ENCODE results near the gene PAX2. TPM values are rescaled to one million over a fixed set of nuclear protein-coding genes. Genes with fewer than 3 reads are reported as not detected.

PAX2 gene
- total RNA-seq, 2 experiments from 2014 or later, result not detected

DNA sequence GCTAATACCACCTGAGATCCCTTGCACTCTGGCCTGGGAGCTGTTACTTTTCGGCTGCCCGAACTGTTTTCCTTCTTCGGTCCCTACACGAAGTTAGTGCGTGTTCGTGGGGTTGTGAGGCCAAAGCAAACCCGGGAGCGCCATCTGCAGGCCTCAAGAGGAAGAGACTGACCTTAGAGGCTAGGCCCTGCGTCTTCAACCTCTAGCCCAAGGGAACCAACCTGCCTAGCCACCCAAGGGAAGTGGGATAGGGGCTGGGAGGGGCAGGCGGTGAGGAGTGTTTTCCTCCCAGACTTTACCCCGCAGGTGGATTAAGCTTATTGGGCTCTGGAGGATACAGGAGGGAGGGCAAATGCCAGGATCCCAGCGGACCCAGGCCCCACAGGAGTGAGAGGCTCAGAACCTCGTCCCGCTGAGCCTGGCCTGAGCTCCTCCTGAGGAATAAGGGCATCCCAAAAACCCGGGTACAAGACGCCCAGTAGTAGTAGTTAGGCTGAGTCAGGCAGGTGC, 1.7 kb upstream of the PAX2 start:
- Mint-ChIP-seq H3K4me1 (ENCODE audit: low read depth) (peaks cover 40% of the 10 kb centered on the region), H3K27ac (no peak overlapping the region), H3K36me3 (ENCODE audit: low read depth) (no peaks in the 10 kb centered on the region), H3K9me3 (no peaks in the 10 kb centered on the region), H3K27me3 (ENCODE audit: low read depth) (peaks cover 83% of the 10 kb centered on the region), H3K4me3 (no peak overlapping the region)
- CTCF ChIA-PET, result interaction anchor here (0.6 to 4.8 kb wide), 42 partner anchors 8 to 271 kb away, joined by 3 to 46 read pairs (median 4); no protein-coding TSS in a partner anchor
- DNase-seq, result peak; percentile 67
- intact Hi-C loops (cut with micrococcal nuclease), result loop anchor here (1.0 to 10.0 kb wide), 8 partner anchors 72 to 481 kb away; partner anchors contain the start of genes LBX1 and TLX1

DNA sequence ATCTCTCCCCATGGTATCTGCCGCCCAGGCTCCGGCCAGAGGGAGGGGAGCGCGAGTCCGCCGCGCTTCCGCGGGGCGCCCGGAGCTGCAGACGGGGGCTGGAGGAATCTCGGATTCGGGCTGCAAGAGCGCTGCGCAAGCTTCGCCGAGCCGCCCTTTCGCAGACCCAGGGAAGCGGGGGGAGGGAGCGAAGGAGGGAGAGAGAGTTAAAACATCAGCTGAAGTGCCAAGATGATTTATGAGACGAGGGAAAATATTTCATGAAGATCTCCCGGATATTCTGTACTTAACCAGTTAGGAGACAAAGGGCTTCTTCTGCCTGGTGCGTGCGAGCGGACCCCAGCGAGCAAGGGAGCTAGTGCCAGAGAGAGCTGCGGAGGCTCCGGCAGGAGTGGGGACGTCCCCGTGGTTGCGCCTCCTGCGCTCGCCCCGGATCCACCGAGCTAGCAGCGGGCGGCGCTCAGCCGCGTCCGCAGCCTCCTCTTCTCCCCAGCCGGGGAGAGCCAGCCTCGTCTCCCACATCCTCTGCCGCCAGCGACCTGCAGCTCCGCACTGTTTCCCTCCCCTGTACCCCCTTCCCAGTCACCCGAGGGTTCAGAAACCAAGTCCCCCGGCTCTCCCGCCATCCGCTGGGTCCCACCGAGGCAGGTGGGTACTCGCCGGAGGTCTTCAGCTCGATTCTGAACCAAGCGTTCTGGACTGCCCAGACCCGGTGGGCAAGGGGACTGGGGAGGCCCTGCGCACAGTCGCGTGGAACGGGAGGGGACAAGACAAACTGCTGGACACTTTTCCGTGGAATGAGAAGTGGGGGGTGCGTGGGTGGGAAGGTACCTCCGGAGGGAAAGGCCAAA, 1.0 kb upstream of the PAX2 start:
- intact Hi-C loops (cut with micrococcal nuclease), result loop anchor here (2.0 to 10.0 kb wide), 6 partner anchors 87 to 480 kb away; partner anchors contain the start of genes LBX1 and TLX1
- CTCF ChIA-PET, result interaction anchor here (0.7 to 4.8 kb wide), 25 partner anchors 7 to 185 kb away, joined by 3 to 46 read pairs (median 5); no protein-coding TSS in a partner anchor
- no peak overlapping the region for H3K27ac Mint-ChIP-seq
- H3K4me1 Mint-ChIP-seq (ENCODE audit: low read depth), result peaks cover 47% of the 10 kb centered on the region
- DNase-seq, result peak; percentile 59
- H3K9me3 Mint-ChIP-seq, result no peaks in the 10 kb centered on the region
- H3K4me3 Mint-ChIP-seq, result no peak overlapping the region
- H3K36me3 Mint-ChIP-seq (ENCODE audit: low read depth), result no peaks in the 10 kb centered on the region
- H3K27me3 Mint-ChIP-seq (ENCODE audit: low read depth), result peaks cover 84% of the 10 kb centered on the region

DNA sequence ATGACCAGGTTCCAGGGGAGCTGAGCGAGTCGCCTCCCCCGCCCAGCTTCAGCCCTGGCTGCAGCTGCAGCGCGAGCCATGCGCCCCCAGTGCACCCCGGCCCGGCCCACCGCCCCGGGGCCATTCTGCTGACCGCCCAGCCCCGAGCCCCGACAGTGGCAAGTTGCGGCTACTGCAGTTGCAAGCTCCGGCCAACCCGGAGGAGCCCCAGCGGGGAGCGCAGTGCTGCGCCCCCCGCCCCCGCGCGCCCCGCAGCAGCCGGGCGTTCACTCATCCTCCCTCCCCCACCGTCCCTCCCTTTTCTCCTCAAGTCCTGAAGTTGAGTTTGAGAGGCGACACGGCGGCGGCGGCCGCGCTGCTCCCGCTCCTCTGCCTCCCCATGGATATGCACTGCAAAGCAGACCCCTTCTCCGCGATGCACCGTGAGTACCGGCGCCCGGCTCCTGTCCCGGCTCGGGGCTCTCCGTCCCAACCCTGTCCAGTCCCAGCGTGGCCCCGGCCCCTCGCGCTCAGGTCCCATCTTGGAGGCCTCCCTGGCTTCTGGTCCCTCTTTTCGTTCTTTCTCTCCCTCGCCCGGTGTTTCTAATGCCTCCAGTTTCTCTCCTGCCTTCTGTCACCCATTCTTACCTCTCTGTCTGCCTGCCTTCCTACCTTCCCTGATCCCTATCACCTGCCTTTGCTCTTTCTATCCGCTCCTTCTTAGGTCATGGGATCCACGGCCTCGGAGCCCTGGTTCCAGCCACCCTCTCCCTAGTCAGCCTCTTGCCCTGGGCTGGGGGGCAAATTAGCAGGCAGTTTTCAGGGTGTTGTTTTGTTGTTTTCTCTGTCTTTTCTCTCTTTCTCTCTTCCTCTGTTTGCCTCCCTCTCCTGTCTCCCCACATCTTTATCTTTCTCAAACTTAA, 751 bp downstream of the PAX2 start:
- Mint-ChIP-seq H3K27ac (no peak overlapping the region), H3K36me3 (ENCODE audit: low read depth) (no peaks in the 10 kb centered on the region), H3K27me3 (ENCODE audit: low read depth) (peaks cover 85% of the 10 kb centered on the region), H3K4me1 (ENCODE audit: low read depth) (peaks cover 48% of the 10 kb centered on the region), H3K9me3 (no peaks in the 10 kb centered on the region), H3K4me3 (peak overlapping the region; percentile 0)
- intact Hi-C loops (cut with micrococcal nuclease), result loop anchor here (2.0 to 10.0 kb wide), 5 partner anchors 34 to 479 kb away; partner anchors contain the start of genes LBX1 and TLX1
- CTCF ChIA-PET, result no interaction called here
- DNase-seq, result no peak

DNA sequence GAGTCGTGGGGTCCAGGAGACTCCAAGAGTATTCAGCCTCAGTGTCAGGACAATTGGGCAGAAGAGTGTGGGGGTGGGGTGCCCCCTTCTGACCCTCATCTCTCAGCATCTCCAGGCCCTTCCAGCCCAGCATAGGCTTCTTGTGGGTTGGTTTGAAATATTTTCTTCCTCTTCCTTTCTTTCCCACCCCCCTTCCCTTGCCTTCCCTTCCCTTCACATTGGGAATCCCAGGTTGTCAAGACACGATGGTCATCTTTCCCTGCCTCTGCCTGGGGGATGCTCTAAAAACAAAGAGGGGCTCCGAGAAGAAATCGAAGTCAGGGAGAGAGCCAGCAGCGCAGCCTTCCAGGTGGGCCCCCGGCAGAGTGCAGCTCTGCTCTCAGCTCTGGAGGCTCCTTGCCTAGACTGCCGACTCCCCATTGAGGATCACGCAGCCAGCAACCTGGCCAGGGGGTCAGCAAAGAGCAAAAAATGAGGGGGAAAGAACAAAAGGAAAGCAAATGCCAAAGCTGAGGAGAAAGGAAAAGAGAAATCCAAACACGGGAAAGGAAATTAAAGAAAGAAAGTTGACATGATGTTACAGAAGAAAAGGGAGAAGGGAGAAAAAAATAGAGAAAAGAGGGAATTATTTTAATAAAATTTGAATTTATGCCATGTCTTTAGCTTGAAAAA, 1.5 kb downstream of the PAX2 start:
- DNase-seq, result no peak
- CTCF ChIA-PET, result no interaction called here
- Mint-ChIP-seq H3K27ac (no peak overlapping the region), H3K4me1 (ENCODE audit: low read depth) (peaks cover 48% of the 10 kb centered on the region), H3K9me3 (no peaks in the 10 kb centered on the region), H3K36me3 (ENCODE audit: low read depth) (no peaks in the 10 kb centered on the region), H3K27me3 (ENCODE audit: low read depth) (peaks cover 83% of the 10 kb centered on the region), H3K4me3 (no peak overlapping the region)
- intact Hi-C loops (cut with micrococcal nuclease), result loop anchor here (5.0 to 10.0 kb wide), 4 partner anchors 35 to 478 kb away; partner anchors contain the start of genes LBX1 and TLX1

DNA sequence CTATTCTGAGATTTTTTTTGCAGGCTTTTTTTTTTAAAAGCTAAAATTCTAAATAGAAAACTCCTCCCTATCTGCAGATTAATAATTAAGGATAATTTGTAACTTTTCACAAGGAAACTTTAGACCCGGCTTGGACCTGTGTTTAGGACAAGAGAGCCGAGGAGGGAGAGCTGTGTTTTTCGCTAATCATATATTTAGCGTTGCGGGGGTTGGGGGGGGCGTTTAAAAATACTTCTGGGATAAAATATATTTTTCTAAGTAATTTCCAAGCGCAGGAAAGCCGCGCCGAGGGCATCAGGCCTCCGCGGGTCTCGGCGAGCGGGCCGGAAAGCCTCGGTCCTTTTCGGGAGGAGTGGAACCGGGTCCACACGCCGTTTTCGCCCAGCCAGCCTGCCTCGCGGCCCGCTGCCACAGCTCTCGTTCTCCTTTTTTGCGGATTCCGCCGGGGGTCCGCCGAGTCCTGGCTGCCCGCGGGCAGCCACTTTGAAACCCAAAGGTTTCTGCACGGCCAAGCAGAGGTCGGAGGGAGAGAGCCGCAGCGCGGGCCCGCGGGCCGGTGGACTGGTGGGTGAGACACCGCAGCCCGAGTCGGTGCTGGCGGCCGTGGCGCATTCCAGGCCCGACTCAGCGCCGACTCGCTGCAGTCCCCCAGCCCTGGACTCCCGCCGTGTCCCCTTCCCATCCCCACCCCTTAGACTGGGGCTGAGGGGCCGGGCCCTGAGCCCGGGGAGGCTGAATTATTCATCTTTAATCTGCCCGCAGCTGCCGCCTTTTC, 2.3 kb downstream of the PAX2 start:
- intact Hi-C loops (cut with micrococcal nuclease), result loop anchor here (2.0 to 10.0 kb wide), 5 partner anchors 35 to 477 kb away; partner anchors contain the start of genes LBX1 and TLX1
- H3K27ac Mint-ChIP-seq, result no peak overlapping the region
- H3K4me3 Mint-ChIP-seq, result no peak overlapping the region

DNA sequence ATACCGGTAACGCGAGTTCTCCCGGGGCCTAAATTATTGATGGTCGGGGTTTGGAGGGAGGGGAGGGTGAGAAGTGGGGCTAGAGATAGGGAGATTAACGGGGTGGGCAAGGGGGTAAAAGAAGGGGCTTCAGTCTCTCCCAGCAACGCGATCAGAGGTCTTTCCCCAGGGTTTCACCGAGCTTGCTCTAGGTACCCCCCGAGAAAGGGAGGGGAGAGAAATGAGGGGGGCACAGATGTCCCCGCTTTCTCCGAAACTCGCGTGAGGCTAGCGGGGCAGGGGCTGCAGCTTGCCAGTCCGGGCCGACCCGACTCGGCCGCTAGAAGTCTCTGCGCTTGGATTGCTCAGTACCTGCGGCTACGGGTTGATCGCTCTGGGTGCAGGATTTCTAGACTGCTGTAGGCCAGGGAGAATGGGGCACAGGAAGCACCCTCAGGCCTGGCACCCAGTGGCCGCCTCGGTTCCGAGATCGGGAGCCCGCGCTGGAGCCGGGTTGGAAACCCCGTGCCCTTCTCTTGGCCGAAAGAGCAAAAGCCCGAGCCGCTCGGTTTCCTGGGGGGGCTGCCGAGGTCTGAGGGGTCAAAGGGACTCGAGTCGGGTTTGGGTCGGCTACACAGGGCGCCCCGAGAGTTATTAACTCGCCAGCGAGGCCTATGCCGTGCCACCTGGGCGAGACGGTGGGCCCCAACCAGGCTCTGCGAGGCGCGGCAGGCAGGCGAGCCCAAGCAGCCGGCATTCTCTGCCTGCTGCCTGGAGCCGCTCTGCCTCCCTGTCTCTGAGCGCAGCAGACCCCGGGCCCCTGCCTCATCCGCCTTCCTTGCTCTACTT, 3.1 kb downstream of the PAX2 start:
- H3K36me3 Mint-ChIP-seq (ENCODE audit: low read depth), result no peaks in the 10 kb centered on the region

More for the DNA sequence above, 2.3 kb downstream of the PAX2 start:
- no peaks in the 10 kb centered on the region for H3K9me3 Mint-ChIP-seq
- H3K36me3 Mint-ChIP-seq (ENCODE audit: low read depth), result no peaks in the 10 kb centered on the region
- CTCF ChIA-PET, result no interaction called here
- H3K4me1 Mint-ChIP-seq (ENCODE audit: low read depth), result peaks cover 48% of the 10 kb centered on the region
- H3K27me3 Mint-ChIP-seq (ENCODE audit: low read depth), result peaks cover 83% of the 10 kb centered on the region
- no peak for DNase-seq

DNA sequence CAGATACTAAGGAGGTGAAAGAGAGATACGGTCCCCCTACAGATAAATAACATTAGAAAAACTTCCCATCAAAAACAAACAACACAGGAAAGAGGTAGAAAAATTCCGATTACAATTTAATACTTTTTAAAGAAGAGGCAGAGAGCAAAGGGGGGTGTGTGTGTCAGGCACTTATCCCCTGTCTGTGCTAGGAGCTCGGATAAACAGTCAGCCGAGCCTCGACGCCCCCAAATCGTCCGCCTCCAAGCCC, 3.6 kb downstream of the PAX2 start:
- no peaks in the 10 kb centered on the region for H3K36me3 Mint-ChIP-seq (ENCODE audit: low read depth)
- CTCF ChIA-PET, result interaction anchor here (0.6 kb wide), 1 partner anchor 73 kb away, joined by 3 read pairs; no protein-coding TSS in a partner anchor
- no peaks in the 10 kb centered on the region for H3K9me3 Mint-ChIP-seq
- peaks cover 81% of the 10 kb centered on the region for H3K27me3 Mint-ChIP-seq (ENCODE audit: low read depth)
- no peak for DNase-seq
- intact Hi-C loops (cut with micrococcal nuclease), result loop anchor here (2.0 to 10.0 kb wide), 5 partner anchors 37 to 476 kb away; partner anchors contain the start of genes LBX1 and TLX1
- peak overlapping the region; percentile 46 for H3K27ac Mint-ChIP-seq
- no peak overlapping the region for H3K4me3 Mint-ChIP-seq
- H3K4me1 Mint-ChIP-seq (ENCODE audit: low read depth), result peaks cover 39% of the 10 kb centered on the region

More for the DNA sequence above, 3.1 kb downstream of the PAX2 start:
- intact Hi-C loops (cut with micrococcal nuclease), result loop anchor here (2.0 to 10.0 kb wide), 5 partner anchors 36 to 476 kb away; partner anchors contain the start of genes LBX1 and TLX1
- no peak overlapping the region for H3K4me3 Mint-ChIP-seq
- H3K27me3 Mint-ChIP-seq (ENCODE audit: low read depth), result peaks cover 81% of the 10 kb centered on the region
- DNase-seq, result no peak
- H3K4me1 Mint-ChIP-seq (ENCODE audit: low read depth), result peaks cover 44% of the 10 kb centered on the region
- H3K27ac Mint-ChIP-seq, result no peak overlapping the region
- CTCF ChIA-PET, result no interaction called here
- H3K9me3 Mint-ChIP-seq, result no peaks in the 10 kb centered on the region

DNA sequence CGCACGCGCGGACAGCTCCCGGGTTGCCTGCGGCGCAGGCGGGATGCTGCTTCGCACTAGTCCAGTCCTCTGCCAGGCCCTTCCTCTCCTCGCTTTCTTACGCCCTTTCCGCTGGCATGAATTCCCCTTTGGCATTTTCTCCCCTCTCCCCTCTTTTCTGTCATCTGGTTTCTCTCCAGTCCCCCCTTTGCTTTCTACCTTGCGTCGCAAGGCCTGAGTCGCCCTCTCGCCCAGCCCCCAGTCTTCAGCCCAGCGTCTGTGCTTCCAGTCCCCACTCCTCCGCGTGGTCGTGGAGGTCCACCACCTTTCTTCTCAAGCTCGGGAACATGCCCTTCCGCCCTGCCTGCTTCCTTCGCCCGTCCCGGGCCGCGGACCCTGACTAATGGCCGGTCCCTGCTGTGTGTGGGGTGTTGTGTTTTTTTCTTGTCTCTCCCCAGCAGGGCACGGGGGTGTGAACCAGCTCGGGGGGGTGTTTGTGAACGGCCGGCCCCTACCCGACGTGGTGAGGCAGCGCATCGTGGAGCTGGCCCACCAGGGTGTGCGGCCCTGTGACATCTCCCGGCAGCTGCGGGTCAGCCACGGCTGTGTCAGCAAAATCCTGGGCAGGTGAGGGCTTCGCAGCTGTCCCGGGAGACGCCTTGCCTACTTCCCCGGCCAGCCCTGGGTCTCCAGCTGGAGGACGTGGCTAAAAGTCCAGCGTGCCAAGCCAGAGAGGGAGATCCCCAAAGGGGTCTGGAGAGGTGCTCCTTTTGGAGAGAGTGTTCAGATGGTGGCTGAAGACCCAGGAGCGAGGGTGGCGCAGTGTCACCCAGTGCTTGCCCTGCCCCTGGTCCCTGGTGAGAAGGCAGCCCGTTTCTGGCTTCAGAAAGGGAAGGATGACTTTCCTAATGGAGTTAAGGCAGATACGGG, 4.2 kb downstream of the PAX2 start:
- Mint-ChIP-seq H3K36me3 (ENCODE audit: low read depth) (no peaks in the 10 kb centered on the region), H3K4me3 (no peak overlapping the region), H3K4me1 (ENCODE audit: low read depth) (peaks cover 33% of the 10 kb centered on the region), H3K27ac (peak overlapping the region; percentile 46), H3K27me3 (ENCODE audit: low read depth) (peaks cover 81% of the 10 kb centered on the region), H3K9me3 (no peaks in the 10 kb centered on the region)
- CTCF ChIA-PET, result interaction anchor here (0.6 kb wide), 1 partner anchor 74 kb away, joined by 3 read pairs; no protein-coding TSS in a partner anchor
- no peak for DNase-seq
- intact Hi-C loops (cut with micrococcal nuclease), result loop anchor here (2.0 to 10.0 kb wide), 5 partner anchors 37 to 475 kb away; partner anchors contain the start of genes LBX1 and TLX1

DNA sequence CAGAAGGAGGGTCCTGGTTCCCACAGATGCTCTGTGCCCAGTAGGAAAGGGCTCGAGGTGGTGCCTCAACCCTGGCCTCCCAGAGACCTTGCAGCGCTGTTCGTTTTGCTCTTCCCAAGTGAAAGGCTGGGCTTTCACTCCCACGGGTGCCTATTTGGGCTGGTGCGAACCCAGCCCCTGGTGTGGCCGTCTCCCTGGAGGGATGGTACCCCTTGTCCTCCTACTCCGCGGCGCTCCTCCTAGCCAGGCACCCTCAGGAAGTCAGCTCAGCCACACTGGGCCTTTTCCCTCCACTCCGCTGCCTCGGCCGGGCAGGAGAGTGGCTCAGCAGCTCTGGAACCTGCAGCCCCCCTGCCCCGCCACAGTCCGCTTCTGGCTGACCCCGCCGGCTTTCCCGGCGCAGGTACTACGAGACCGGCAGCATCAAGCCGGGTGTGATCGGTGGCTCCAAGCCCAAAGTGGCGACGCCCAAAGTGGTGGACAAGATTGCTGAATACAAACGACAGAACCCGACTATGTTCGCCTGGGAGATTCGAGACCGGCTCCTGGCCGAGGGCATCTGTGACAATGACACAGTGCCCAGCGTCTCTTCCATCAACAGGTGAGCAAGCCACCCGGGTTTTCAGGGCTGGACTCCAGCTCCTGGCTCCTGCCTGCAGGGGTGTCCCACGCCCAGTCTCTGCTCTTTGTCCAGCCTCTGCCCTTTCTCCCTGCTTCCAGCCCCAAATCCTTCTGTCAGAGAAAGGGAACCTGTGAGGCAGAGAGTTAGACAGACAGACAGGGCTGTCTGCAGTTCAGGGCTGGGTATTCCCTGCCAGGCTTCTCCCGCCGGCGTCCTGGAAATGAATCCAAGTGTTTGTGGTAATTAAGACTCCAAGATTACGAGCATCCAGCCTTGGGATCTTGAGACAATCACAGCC, 5.2 kb downstream of the PAX2 start:
- no peak for DNase-seq
- intact Hi-C loops (cut with micrococcal nuclease), result no loop called here
- Mint-ChIP-seq H3K9me3 (no peaks in the 10 kb centered on the region), H3K36me3 (ENCODE audit: low read depth) (no peaks in the 10 kb centered on the region), H3K27me3 (ENCODE audit: low read depth) (peaks cover 82% of the 10 kb centered on the region), H3K27ac (no peak overlapping the region), H3K4me1 (ENCODE audit: low read depth) (peaks cover 28% of the 10 kb centered on the region), H3K4me3 (no peak overlapping the region)
- CTCF ChIA-PET, result interaction anchor here (1.6 kb wide), 1 partner anchor 7 kb away, joined by 6 read pairs; no protein-coding TSS in a partner anchor
